IMR-90 (cell line): ENCODE data around the gene MARCKS. TPM values are rescaled to one million over a fixed set of nuclear protein-coding genes. Genes with fewer than 3 reads are reported as not detected.

Source experiments
- ATAC-seq: fragments of 200-7000 bp; cut with Tn5 transposase; 2 replicates; pipeline ENCODE4 v1.9.1; 2020; ENCODE audit warnings: low read depth, mild to moderate bottlenecking, moderate library complexity
- BruUV-seq: library from RNA; stranded (reverse); fragments of 400-500 nt; replicated peaks from 2 replicates; lab custom pipeline; 2021; lab: Mats Ljungman, UMichigan
- CTCF ChIA-PET: fragments of 300-600 bp; formaldehyde crosslinking; extraction: SDS; loops from one replicate; lab custom pipeline; 2021; ENCODE audit warnings: antibody characterized with exemption; lab: Yijun Ruan, JAX
- POLR2A ChIA-PET: fragments of 300-600 bp; sonication (Branson Sonifier 250); formaldehyde crosslinking; loops from one replicate; lab custom pipeline; 2022; ENCODE audit warnings: antibody characterized with exemption; ENCODE audit not compliant: unreplicated experiment; lab: Charles Lee
- DNase-seq: peaks from one replicate; pipeline ENCODE4 v3.0.0; 2013
- H2AFZ ChIP-seq: replicated peaks from 2 replicates; pipeline ENCODE3; 2013; ENCODE audit warnings: low read length, mild to moderate bottlenecking; ENCODE audit not compliant: poor library complexity
- H2AK5ac ChIP-seq: 2 replicates; pipeline ENCODE4 v1.6.1; 2013; ENCODE audit warnings: low read depth, low read length, inconsistent platforms
- H2AK9ac ChIP-seq: replicated peaks from 2 replicates; pipeline ENCODE3; 2013; ENCODE audit warnings: mild to moderate bottlenecking, low read depth, low read length, moderate library complexity; ENCODE audit not compliant: poor library complexity
- H2BK120ac ChIP-seq: 2 replicates; pipeline ENCODE4 v1.6.1; 2013; ENCODE audit warnings: low read depth, low read length, inconsistent platforms
- H2BK15ac ChIP-seq: 3 replicates; pipeline ENCODE4 v1.6.1; 2013; ENCODE audit warnings: low read depth, low read length, inconsistent platforms
- H2BK20ac ChIP-seq: 2 replicates; pipeline ENCODE4 v1.6.1; 2013; ENCODE audit warnings: low read depth, mild to moderate bottlenecking, inconsistent platforms, low read length, moderate library complexity
- H2BK5ac ChIP-seq: 2 replicates; pipeline ENCODE4 v1.6.1; 2013; ENCODE audit warnings: mild to moderate bottlenecking, low read depth, low read length, inconsistent platforms; ENCODE audit not compliant: poor library complexity, severe bottlenecking
- H3K14ac ChIP-seq: replicated peaks from 2 replicates; pipeline ENCODE4 v1.6.1; 2013; ENCODE audit warnings: low read depth, low read length, inconsistent platforms
- H3K18ac ChIP-seq: 2 replicates; pipeline ENCODE4 v1.6.1; 2013; ENCODE audit warnings: low read depth, low read length, control low read depth
- H3K23ac ChIP-seq: 2 replicates; pipeline ENCODE4 v1.6.1; 2013; ENCODE audit warnings: low read depth, low read length, inconsistent platforms
- H3K27ac ChIP-seq: 2 replicates; pipeline ENCODE4 v1.5.1; 2013; ENCODE audit warnings: mild to moderate bottlenecking, control low read depth, low read length; ENCODE audit not compliant: insufficient read depth
- H3K27me3 ChIP-seq: 2 replicates; pipeline ENCODE4 v1.6.1; 2013; ENCODE audit warnings: low read length; ENCODE audit not compliant: control insufficient read depth, insufficient read depth
- H3K36me3 ChIP-seq: 2 replicates; pipeline ENCODE4 v1.6.1; 2013; ENCODE audit warnings: low read length, mixed read lengths; ENCODE audit not compliant: control insufficient read depth, insufficient read depth
- H3K4ac ChIP-seq: 2 replicates; pipeline ENCODE4 v1.6.1; 2013; ENCODE audit warnings: low read depth, low read length, inconsistent platforms
- H3K4me1 ChIP-seq: 2 replicates; pipeline ENCODE4 v1.6.1; 2013; ENCODE audit warnings: low read length, mixed read lengths; ENCODE audit not compliant: control insufficient read depth, insufficient read depth
- H3K4me2 ChIP-seq: 2 replicates; pipeline ENCODE4 v1.6.1; 2013; ENCODE audit warnings: low read depth, mild to moderate bottlenecking, control low read depth, low read length, moderate library complexity
- H3K4me3 ChIP-seq: 2 replicates; pipeline ENCODE4 v1.5.1; 2013; ENCODE audit warnings: low read depth, mild to moderate bottlenecking, control low read depth, low read length, moderate library complexity; ENCODE audit not compliant: insufficient read depth
- H3K56ac ChIP-seq: 2 replicates; pipeline ENCODE4 v1.6.1; 2013; ENCODE audit warnings: low read length, inconsistent platforms; ENCODE audit not compliant: insufficient read depth; ENCODE audit errors: extremely low read depth
- H3K79me1 ChIP-seq, 2 experiments: 2 replicates each; pipeline ENCODE4 v1.6.1; 2013; ENCODE audit warnings: low read length in 2 of 2, inconsistent platforms in 1 of 2, low read depth in 1 of 2
- H3K9ac ChIP-seq: 2 replicates; pipeline ENCODE4 v1.6.1; 2013; ENCODE audit warnings: low read depth, low read length, control low read depth
- H3K9me1 ChIP-seq: 2 replicates; pipeline ENCODE4 v1.6.1; 2013; ENCODE audit warnings: low read length, inconsistent platforms; ENCODE audit not compliant: insufficient read depth
- H3K9me3 ChIP-seq: 2 replicates; pipeline ENCODE4 v1.6.1; 2013; ENCODE audit warnings: low read length; ENCODE audit not compliant: control insufficient read depth, insufficient read depth
- H4K20me1 ChIP-seq: 2 replicates; pipeline ENCODE4 v1.6.1; 2013; ENCODE audit warnings: low read length, inconsistent platforms; ENCODE audit not compliant: insufficient read depth
- H4K5ac ChIP-seq: 2 replicates; pipeline ENCODE4 v1.6.1; 2013; ENCODE audit warnings: mild to moderate bottlenecking, low read depth, low read length, control low read depth
- H4K8ac ChIP-seq, 2 experiments: 2 replicates each; pipeline ENCODE4 v1.6.1; 2013; ENCODE audit warnings: low read depth in 2 of 2, low read length in 2 of 2, control low read depth in 1 of 2, inconsistent platforms in 1 of 2
- H4K91ac ChIP-seq: 2 replicates; pipeline ENCODE4 v1.6.1; 2013; ENCODE audit warnings: low read depth, low read length, inconsistent platforms; ENCODE audit not compliant: insufficient read depth
- BHLHE40 ChIP-seq: fragments of 150-350 bp; IDR thresholded peaks from 2 replicates; pipeline ENCODE4 v1.6.1; 2016; ENCODE audit warnings: mild to moderate bottlenecking, low read depth, low read length
- CEBPB ChIP-seq: IDR thresholded peaks from 2 replicates; pipeline ENCODE4 v1.6.1; 2012; ENCODE audit warnings: low read depth, low read length, improper control_type of control experiment
- CHD1 ChIP-seq: IDR thresholded peaks from 2 replicates; pipeline ENCODE4 v1.6.1; 2012; ENCODE audit warnings: low read depth, low read length, improper control_type of control experiment
- FOS ChIP-seq: fragments of 150-350 bp; IDR thresholded peaks from 2 replicates; pipeline ENCODE4 v1.6.1; 2016; ENCODE audit warnings: low read depth, low read length
- MAFK ChIP-seq: IDR thresholded peaks from 2 replicates; pipeline ENCODE4 v1.6.1; 2012; ENCODE audit warnings: low read depth, low read length, improper control_type of control experiment
- MAZ ChIP-seq: IDR thresholded peaks from 2 replicates; pipeline ENCODE4 v1.6.1; 2012; ENCODE audit warnings: low read depth, mild to moderate bottlenecking, low read length, improper control_type of control experiment, moderate library complexity, borderline replicate concordance
- MXI1 ChIP-seq: IDR thresholded peaks from 2 replicates; pipeline ENCODE4 v1.6.1; 2012; ENCODE audit warnings: low read depth, mild to moderate bottlenecking, low read length, moderate library complexity, borderline replicate concordance
- NFE2L2 ChIP-seq: fragments of 150-350 bp; IDR thresholded peaks from 2 replicates; pipeline ENCODE4 v1.6.1; 2016; ENCODE audit warnings: low read depth, mild to moderate bottlenecking, low read length
- POLR2A ChIP-seq: IDR thresholded peaks from 2 replicates; pipeline ENCODE4 v1.6.1; 2012; ENCODE audit warnings: mild to moderate bottlenecking, low read depth, low read length
- RAD21 ChIP-seq: IDR thresholded peaks from 2 replicates; pipeline ENCODE4 v1.6.1; 2012; ENCODE audit warnings: low read length, improper control_type of control experiment
- RCOR1 ChIP-seq: IDR thresholded peaks from 2 replicates; pipeline ENCODE4 v1.6.1; 2012; ENCODE audit warnings: mild to moderate bottlenecking, low read length, improper control_type of control experiment; ENCODE audit not compliant: insufficient replicate concordance
- RFX5 ChIP-seq: IDR thresholded peaks from 2 replicates; pipeline ENCODE4 v1.8.0; 2012; ENCODE audit warnings: low read depth, mild to moderate bottlenecking, low read length, moderate library complexity
- SMC3 ChIP-seq: fragments of 150-350 bp; IDR thresholded peaks from 2 replicates; pipeline ENCODE4 v1.6.1; 2016; ENCODE audit warnings: low read depth, mild to moderate bottlenecking, antibody characterized with exemption, low read length, moderate library complexity
- WGBS, 2 experiments: methylation state at CpG; one replicate each; pipeline versions ENCODE4 v1.1.5 to v1.1.7; 2013; ENCODE audit warnings: missing lambda C conversion rate in 2 of 2; ENCODE audit not compliant: insufficient read length in 1 of 2; ENCODE audit errors: extremely low coverage in 2 of 2; 5-methylcytosine and 5-hydroxymethylcytosine counted together
- dilution Hi-C: fragments of 300-500 bp; cut with HindIII; formaldehyde crosslinking; loops from one replicate; pipeline ENCODE4 v1.14.3; 2018; ENCODE audit warnings: low sequenced_read_pairs; ENCODE audit not compliant: unreplicated experiment
- in situ Hi-C: fragments of 300-500 bp; cut with MboI; formaldehyde crosslinking; loops from 3 replicates; pipeline ENCODE4 v1.14.3; 2019; ENCODE audit warnings: low sequenced_read_pairs, inconsistent platforms, mixed read lengths
- intact Hi-C: fragments of 100-400 bp; cut with micrococcal nuclease; formaldehyde crosslinking; loops from 2 replicates; pipeline ENCODE4 v1.10.0; 2022
- polyA plus RNA-seq, 3 experiments: library from polyadenylated mRNA; depleted of rRNA; stranded (reverse); fragments of >200 nt; gene quantifications; 2 replicates each; pipeline ENCODE4 v1.2.3, GENCODE V29; 2012; ENCODE audit warnings: low replicate concordance in 1 of 3
- total RNA-seq: library from RNA; depleted of rRNA; stranded (reverse); fragments of >200 nt; gene quantifications from 2 replicates; pipeline ENCODE4 v1.2.3, GENCODE V29; 2012
- TF ChIP-seq, protein P1 (sequence below): fragments of 150-350 bp; IDR thresholded peaks from 2 replicates; pipeline ENCODE4 v1.6.1; 2016; ENCODE audit warnings: low read depth, mild to moderate bottlenecking, low read length, moderate library complexity, borderline replicate concordance
- TF ChIP-seq, protein P2 (sequence below): fragments of 150-350 bp; IDR thresholded peaks from 2 replicates; pipeline ENCODE4 v1.6.1; 2017; ENCODE audit warnings: mild to moderate bottlenecking, antibody characterized with exemption, low read length, low read depth
- TF ChIP-seq, protein P3 (sequence below): conservative IDR thresholded peaks from 2 replicates; pipeline ENCODE4 v1.5.1; 2012; ENCODE audit warnings: mild to moderate bottlenecking, low read depth, low read length, improper control_type of control experiment

The MARCKS gene
- total and polyA plus RNA-seq, 2 of the 4 experiments (the other 2 are of a cell fraction), result 34.5 to 40.7 TPM

DNA sequence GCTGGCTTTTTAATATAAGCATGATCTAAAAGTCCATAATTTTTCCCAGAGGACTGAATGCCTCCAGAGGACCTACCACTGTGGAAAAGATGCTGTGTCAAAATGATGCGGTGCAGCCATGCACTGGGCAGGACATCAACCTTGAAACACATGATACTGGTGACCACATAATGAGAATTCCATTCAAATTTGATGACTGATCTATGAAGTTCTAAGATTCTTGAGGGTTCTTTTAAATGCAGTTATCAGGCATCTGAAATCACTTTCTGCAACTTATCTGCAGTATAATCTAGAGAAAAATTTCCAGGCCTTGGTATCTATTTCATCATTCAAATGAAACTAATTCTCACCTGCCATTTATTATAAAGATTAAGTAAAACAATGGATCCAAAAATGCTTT is 15.0 kb upstream of the MARCKS start:
- Histone ChIP-seq H4K91ac (no peak overlapping the region), H3K27ac (no peak overlapping the region), H3K9me3 (no peaks in the 10 kb centered on the region), H2BK15ac (no peak overlapping the region), H3K9me1 (peaks cover 3% of the 10 kb centered on the region; the same call in 1 of the 2 replicates), H3K79me1 (no peaks in the 10 kb centered on the region), H3K4me3 (no peak overlapping the region), H2AK5ac (no peak overlapping the region), H4K5ac (no peak overlapping the region), H2AFZ (no peak overlapping the region), H3K18ac (no peak overlapping the region), H3K4ac (no peak overlapping the region), H3K4me2 (no peak overlapping the region), H2BK120ac (no peak overlapping the region), H3K23ac (no peak overlapping the region), H3K4me1 (0 out of 2 replicates have a peak, but pooled peaks cover 2% of the 10 kb centered on the region), H3K9ac (no peak overlapping the region), H3K56ac (no peak overlapping the region), H3K27me3 (no peaks in the 10 kb centered on the region), H2BK20ac (no peak overlapping the region), H4K20me1 (no peaks in the 10 kb centered on the region), H2AK9ac (no peak overlapping the region), H2BK5ac (no peak overlapping the region), H3K36me3 (no peaks in the 10 kb centered on the region), H3K14ac (no peak overlapping the region), H4K8ac (no peak overlapping the region)
- peak; percentile 40; the same call in 1 of the 2 replicates for ATAC-seq
- intact Hi-C loops (no loop called here), dilution Hi-C loops (no loop called here), in situ Hi-C loops (no loop called here)
- DNase-seq, result peak; percentile 74
- ChIA-PET CTCF (no interaction called here), POLR2A (interaction anchor here (0.6 kb wide), 1 partner anchor 13 kb away, joined by 3 read pairs; no protein-coding TSS in a partner anchor)
- BruUV-seq, result no TSS peak
- no CpG with 5 or more reads among the region's 1 CpG for WGBS, 2 experiments
- TF ChIP-seq RCOR1 (no peak), SMC3 (no peak), RFX5 (no peak), NFE2L2 (no peak), MAFK (no peak), RAD21 (no peak), POLR2A (no peak), MXI1 (no peak), CHD1 (no peak), BHLHE40 (no peak), CEBPB (no peak), FOS (no peak), MAZ (no peak)
- TF ChIP-seq, protein P1, sequence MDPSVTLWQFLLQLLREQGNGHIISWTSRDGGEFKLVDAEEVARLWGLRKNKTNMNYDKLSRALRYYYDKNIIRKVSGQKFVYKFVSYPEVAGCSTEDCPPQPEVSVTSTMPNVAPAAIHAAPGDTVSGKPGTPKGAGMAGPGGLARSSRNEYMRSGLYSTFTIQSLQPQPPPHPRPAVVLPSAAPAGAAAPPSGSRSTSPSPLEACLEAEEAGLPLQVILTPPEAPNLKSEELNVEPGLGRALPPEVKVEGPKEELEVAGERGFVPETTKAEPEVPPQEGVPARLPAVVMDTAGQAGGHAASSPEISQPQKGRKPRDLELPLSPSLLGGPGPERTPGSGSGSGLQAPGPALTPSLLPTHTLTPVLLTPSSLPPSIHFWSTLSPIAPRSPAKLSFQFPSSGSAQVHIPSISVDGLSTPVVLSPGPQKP, result no peak
- TF ChIP-seq, protein P2, sequence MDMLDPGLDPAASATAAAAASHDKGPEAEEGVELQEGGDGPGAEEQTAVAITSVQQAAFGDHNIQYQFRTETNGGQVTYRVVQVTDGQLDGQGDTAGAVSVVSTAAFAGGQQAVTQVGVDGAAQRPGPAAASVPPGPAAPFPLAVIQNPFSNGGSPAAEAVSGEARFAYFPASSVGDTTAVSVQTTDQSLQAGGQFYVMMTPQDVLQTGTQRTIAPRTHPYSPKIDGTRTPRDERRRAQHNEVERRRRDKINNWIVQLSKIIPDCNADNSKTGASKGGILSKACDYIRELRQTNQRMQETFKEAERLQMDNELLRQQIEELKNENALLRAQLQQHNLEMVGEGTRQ, result no peak
- TF ChIP-seq, protein P3, sequence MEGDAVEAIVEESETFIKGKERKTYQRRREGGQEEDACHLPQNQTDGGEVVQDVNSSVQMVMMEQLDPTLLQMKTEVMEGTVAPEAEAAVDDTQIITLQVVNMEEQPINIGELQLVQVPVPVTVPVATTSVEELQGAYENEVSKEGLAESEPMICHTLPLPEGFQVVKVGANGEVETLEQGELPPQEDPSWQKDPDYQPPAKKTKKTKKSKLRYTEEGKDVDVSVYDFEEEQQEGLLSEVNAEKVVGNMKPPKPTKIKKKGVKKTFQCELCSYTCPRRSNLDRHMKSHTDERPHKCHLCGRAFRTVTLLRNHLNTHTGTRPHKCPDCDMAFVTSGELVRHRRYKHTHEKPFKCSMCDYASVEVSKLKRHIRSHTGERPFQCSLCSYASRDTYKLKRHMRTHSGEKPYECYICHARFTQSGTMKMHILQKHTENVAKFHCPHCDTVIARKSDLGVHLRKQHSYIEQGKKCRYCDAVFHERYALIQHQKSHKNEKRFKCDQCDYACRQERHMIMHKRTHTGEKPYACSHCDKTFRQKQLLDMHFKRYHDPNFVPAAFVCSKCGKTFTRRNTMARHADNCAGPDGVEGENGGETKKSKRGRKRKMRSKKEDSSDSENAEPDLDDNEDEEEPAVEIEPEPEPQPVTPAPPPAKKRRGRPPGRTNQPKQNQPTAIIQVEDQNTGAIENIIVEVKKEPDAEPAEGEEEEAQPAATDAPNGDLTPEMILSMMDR, result no peak
